Stimulated activated CD8-positive, alpha-beta memory T cell treated with anti-CD3 and anti-CD28 coated beads, Interleukin-12 subunit alpha, Interleukin-12 subunit beta, amount 100 ng/mL, for 4 hours (primary cell): Measurements from ENCODE around the gene ESRRG.

Experiments used
- DNase-seq: peaks from one replicate; pipeline ENCODE4 v3.0.0-alpha.2; 2020; ENCODE audit warnings: low read depth

The ESRRG gene

GRCh38 chr1:216502528-216503162, 220.6 kb downstream of the ESRRG start:
- DNase-seq, result no peak

GRCh38 chr1:216500273-216500967, 222.8 kb downstream of the ESRRG start:
- DNase-seq, result no peak

- no peak for DNase-seq
Measured at GRCh38 chr1:216499581-216500272, 223.5 kb downstream of the ESRRG start.

- no peak for DNase-seq
Measured at GRCh38 chr1:216498277-216498676, 225.0 kb downstream of the ESRRG start.

- DNase-seq, result no peak
Measured at GRCh38 chr1:216485042-216485441, 238.2 kb downstream of the ESRRG start.

- DNase-seq, result no peak
Measured at GRCh38 chr1:216483672-216484401, 239.4 kb downstream of the ESRRG start.

- no peak for DNase-seq
Measured at GRCh38 chr1:216482620-216483019, 240.6 kb downstream of the ESRRG start.

GRCh38 chr1:216478238-216478637, 245.0 kb downstream of the ESRRG start:
- no peak for DNase-seq

- DNase-seq, result no peak
Measured at GRCh38 chr1:216476341-216476740, 246.9 kb downstream of the ESRRG start.

- no peak for DNase-seq
Measured at GRCh38 chr1:216475659-216476276, 247.5 kb downstream of the ESRRG start.

- DNase-seq, result no peak
Measured at GRCh38 chr1:216466162-216466801, 256.9 kb downstream of the ESRRG start.

GRCh38 chr1:216464489-216464888, 258.7 kb downstream of the ESRRG start:
- DNase-seq, result no peak

GRCh38 chr1:216462066-216462775, 261.0 kb downstream of the ESRRG start:
- DNase-seq, result no peak

GRCh38 chr1:216461466-216461865, 261.8 kb downstream of the ESRRG start:
- no peak for DNase-seq

GRCh38 chr1:216459651-216460207, 263.5 kb downstream of the ESRRG start:
- DNase-seq, result no peak

- no peak for DNase-seq
Measured at GRCh38 chr1:216458812-216459211, 264.4 kb downstream of the ESRRG start.

- no peak for DNase-seq
Measured at GRCh38 chr1:216457356-216457755, 265.9 kb downstream of the ESRRG start.

- DNase-seq, result no peak
Measured at GRCh38 chr1:216456682-216457081, 266.5 kb downstream of the ESRRG start.

GRCh38 chr1:216453777-216454176, 269.5 kb downstream of the ESRRG start:
- no peak for DNase-seq
